Neuron (in vitro differentiated cells): ENCODE measurements around the gene PDZD2.
"Not testable (repeated sequence)": the region's sequence is repeated elsewhere in the genome, so short reads cannot be mapped to it uniquely, and the experiment has no call there.

Experiments used
- H2AFZ ChIP-seq: one replicate; pipeline ENCODE4 v1.6.1; 2013; ENCODE audit warnings: low read depth, mild to moderate bottlenecking, inconsistent platforms, low read length, moderate library complexity
- H3K27me3 ChIP-seq: one replicate; pipeline ENCODE4 v1.6.1; 2013; ENCODE audit warnings: low read length; ENCODE audit not compliant: insufficient read depth
- H3K36me3 ChIP-seq: one replicate; pipeline ENCODE4 v1.6.1; 2013; ENCODE audit warnings: low read length; ENCODE audit not compliant: insufficient read depth
- H3K4me1 ChIP-seq: one replicate; pipeline ENCODE4 v1.6.1; 2013; ENCODE audit warnings: low read length; ENCODE audit not compliant: insufficient read depth
- H3K4me3 ChIP-seq: 2 replicates; pipeline ENCODE4 v1.5.1; 2013; ENCODE audit warnings: mild to moderate bottlenecking, low read length, moderate library complexity
- H3K9me3 ChIP-seq: one replicate; pipeline ENCODE4 v1.6.1; 2013; ENCODE audit warnings: low read length

PDZD2 gene

DNA sequence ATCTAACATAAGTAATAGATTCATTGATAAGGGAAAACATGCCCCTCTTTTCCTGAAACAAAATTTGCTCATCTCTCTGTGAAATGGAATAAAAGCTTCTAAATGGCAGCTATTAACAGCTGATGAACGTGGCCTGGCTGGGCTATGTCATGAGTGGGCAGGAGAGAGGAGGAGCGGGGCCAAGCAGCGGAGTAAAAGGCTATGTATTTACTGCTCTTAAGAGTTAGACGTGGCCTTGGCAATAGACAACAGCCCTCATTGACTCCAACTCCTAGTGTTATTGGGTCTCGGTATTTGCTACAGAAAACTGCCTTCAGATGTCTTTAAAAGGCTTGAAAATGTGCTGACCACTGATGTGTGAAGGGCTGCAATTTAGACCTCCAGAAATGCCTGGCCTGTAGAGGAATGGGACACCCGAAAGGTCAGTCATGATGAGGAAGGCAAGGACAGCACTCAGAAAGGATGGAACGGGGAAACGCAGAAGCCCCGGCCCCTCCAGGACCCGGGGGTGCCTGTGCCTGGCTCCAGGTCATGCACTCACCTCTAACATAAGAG, 116.8 kb downstream of the PDZD2 start:
- H3K9me3 ChIP-seq: no peaks in the 10 kb centered on the region
- no peaks in the 10 kb centered on the region for H3K27me3 ChIP-seq
- H3K36me3 ChIP-seq: no peaks in the 10 kb centered on the region
- H3K4me3 ChIP-seq: no peak overlapping the region
- no peaks in the 10 kb centered on the region for H3K4me1 ChIP-seq
- no peak overlapping the region for H2AFZ ChIP-seq

DNA sequence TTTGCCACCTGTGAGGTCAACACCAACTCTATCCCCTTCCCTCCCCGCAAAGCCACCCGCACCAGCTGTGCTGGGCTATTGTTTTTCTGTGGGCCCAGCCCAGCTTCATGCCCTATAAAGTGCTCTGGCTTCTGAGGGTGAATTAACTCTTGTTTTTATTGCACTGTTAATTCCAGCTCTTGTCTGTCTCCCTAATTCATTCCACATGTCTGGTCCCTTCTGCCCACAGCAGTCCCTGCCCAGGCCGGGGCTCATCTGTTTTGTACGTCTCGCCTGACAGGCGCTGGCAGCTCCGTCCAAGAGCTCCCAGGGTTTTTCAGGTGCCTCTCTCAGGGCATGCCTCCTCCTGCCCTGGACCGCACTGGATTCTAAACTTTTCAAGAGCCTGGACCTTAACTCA, 118.9 kb downstream of the PDZD2 start:
- H3K4me1 ChIP-seq: no peaks in the 10 kb centered on the region

DNA sequence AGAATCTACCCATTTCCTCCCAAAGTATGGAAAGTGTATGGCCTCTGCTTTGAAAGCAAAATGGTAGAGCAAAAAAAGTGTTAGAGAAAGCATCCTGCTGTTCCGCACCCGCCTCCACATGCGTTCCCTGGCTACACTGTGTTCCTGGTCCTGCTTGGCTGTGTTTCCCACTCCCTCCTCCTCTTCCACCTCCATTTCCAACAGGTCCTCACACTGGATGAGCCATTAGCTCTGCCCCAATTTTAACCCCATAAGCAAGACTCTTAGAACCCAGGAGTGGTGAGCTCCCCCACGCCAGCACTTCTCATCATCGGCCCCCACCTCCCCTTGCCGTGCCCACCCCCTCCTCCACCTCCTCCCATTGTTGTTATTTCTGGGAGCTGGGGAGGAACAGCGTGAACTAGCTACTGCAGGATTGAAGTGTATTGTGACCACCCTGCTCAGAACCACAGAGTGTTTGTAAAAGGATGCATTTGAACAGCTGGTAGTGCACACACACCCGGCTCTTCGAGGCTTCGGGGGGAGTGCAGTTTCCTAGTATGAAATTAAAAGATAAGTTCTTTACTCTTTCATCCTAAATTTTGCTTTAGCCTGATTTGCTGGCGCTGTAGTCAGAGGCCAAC, 120.0 kb downstream of the PDZD2 start:
- H3K27me3 ChIP-seq: no peaks in the 10 kb centered on the region
- H2AFZ ChIP-seq: no peak overlapping the region
- H3K4me3 ChIP-seq: no peak overlapping the region
- H3K36me3 ChIP-seq: no peaks in the 10 kb centered on the region
- H3K9me3 ChIP-seq: no peaks in the 10 kb centered on the region
- no peaks in the 10 kb centered on the region for H3K4me1 ChIP-seq

More for the DNA sequence above, 118.9 kb downstream of the PDZD2 start:
- Histone ChIP-seq H3K4me3 (no peak overlapping the region), H3K36me3 (no peaks in the 10 kb centered on the region), H3K9me3 (no peaks in the 10 kb centered on the region), H2AFZ (no peak overlapping the region), H3K27me3 (no peaks in the 10 kb centered on the region)

DNA sequence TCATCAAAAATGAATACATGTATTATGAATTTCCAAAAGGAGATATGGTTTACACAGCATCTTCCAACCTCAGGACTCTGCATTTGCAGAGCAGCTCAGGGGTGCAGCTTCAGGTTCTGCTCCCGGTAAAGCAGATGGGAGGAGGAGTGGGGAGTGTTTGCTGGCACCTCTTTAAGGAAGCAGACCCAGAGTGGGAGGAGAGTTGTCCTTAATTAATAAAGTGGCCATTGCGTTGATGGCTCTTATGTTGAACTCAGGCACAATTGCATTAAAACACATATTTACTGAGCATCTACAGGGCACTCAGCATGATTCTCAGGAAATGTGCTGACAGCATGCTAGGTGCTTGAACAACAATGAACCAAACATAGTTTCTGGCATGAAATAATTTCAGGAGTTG, 121.0 kb downstream of the PDZD2 start:
- Histone ChIP-seq H2AFZ (no peak overlapping the region), H3K4me1 (no peaks in the 10 kb centered on the region), H3K36me3 (no peaks in the 10 kb centered on the region), H3K9me3 (no peaks in the 10 kb centered on the region), H3K27me3 (no peaks in the 10 kb centered on the region), H3K4me3 (no peak overlapping the region)

DNA sequence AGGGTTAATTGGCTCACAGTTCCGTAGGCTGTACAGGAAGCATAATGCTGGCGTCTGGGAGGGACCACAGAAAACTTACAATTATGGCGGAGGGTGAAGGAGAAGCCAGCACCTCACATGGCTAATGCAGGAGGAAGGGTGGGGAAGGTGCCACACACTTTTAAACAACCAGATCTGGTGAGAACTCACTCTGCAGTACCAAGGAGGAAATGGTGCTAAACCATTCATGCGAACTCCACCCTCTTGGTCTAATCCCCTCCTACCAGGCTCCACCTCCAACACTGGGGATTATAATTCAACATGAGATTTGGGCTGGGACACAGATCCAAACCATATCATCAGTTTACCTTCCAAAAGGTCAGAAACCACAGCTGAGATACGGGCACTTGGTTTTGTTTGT, 122.9 kb downstream of the PDZD2 start:
- Histone ChIP-seq H3K4me3 (no peak overlapping the region), H3K27me3 (no peaks in the 10 kb centered on the region), H3K36me3 (no peaks in the 10 kb centered on the region), H3K4me1 (no peaks in the 10 kb centered on the region), H2AFZ (no peak overlapping the region), H3K9me3 (no peaks in the 10 kb centered on the region)

DNA sequence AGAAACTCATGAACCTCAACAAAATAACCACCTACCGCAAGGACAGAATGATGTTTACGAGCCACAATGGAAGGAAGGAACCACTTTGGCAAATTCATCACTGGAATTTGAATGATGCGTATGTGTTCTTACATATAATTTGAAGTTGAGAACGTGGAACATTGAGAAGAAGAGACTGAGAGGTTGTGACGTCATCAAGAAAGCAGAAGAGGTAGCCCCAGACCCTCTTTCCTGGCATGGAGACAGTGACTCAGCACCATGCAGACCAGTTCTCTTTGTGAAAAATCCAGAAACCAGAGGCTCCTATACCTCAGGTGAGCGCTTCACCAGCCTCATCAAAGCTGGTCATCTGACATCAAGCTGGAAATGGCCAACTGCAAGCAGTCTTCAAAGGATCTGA, 124.5 kb downstream of the PDZD2 start:
- no peaks in the 10 kb centered on the region for H3K4me1 ChIP-seq
- no peak overlapping the region for H3K4me3 ChIP-seq
- no peaks in the 10 kb centered on the region for H3K9me3 ChIP-seq
- H2AFZ ChIP-seq: no peak overlapping the region
- no peaks in the 10 kb centered on the region for H3K36me3 ChIP-seq
- no peaks in the 10 kb centered on the region for H3K27me3 ChIP-seq

DNA sequence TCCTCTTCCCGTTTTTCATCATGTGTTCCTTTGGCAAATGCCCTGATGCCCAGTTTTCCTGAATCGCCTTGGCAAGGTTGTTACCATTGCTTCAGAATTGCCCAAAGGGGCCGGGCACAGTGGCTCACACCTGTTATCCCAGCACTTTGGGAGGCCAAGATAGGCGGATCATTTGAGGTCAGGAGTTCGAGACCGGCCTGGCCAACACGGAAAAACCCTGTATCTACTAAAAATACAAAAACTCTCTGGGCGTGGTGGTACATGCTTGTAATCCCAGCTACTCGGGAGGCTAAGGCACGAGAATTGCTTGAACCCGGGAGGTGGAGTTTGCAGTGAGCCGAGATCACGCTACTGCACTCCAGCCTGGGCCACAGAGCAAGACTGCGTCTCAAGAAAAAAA, 125.8 kb downstream of the PDZD2 start:
- H2AFZ ChIP-seq, H3K9me3 ChIP-seq, H3K27me3 ChIP-seq, H3K4me1 ChIP-seq, H3K36me3 ChIP-seq, H3K4me3 ChIP-seq: not testable (repeated sequence)

DNA sequence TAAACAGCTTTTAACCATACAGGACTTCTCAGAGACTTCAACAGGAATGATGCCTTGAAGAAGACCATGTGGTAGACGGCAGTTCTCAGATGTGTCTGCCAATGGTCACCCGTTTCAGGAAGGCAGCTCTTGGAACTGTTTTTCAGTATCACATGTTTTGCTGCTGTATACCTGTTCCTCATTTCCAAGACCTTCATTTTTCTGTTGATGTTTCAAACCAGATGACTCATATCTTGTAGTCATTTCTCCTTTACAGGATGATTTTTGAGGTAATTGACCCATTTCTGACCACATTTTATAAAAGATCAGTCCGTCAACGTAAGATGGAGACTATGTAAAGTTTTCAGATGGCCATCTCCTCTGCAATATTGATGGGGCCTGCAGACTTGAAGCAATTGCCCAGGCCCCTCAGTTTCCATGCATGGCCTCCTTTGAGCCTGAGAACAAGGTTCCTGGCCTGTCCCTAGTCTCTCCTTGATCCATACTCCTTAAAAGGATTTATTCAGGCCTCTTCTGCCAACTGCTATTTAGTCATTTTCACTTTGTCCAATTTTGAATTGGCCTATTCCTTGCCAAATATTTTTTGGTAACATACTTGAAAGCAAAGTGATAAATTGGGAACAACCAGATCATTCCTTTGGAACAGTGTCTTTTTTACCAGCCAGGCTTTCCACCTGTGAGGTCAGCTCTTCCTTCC, 128.6 kb downstream of the PDZD2 start:
- Histone ChIP-seq H3K27me3 (no peaks in the 10 kb centered on the region), H3K36me3 (no peaks in the 10 kb centered on the region)

DNA sequence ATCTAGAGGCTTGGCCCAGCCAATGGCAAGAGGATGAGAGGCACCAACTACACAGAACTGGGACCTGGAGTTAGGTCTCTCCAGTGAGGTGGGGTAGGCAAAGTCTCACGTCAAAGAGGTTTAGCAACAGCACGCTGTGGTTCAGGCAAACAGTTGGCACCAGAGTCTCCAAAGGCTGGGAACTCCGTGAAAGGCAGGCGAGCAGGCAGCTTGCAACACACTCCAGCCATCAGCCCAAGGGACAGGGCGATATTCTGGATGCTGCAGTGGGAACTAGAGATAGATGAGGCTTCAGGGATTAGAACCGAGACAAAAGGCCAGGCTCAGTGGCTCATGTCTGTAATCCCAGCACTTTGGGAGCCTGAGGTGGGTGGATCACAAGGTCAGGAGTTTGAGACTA, 129.1 kb downstream of the PDZD2 start:
- Histone ChIP-seq H3K27me3 (no peaks in the 10 kb centered on the region), H3K4me1 (peaks cover 9% of the 10 kb centered on the region), H2AFZ (no peak overlapping the region), H3K36me3 (no peaks in the 10 kb centered on the region), H3K4me3 (no peak overlapping the region), H3K9me3 (no peaks in the 10 kb centered on the region)

More for the DNA sequence above, 128.6 kb downstream of the PDZD2 start:
- Histone ChIP-seq H3K9me3 (no peaks in the 10 kb centered on the region), H3K4me1 (peaks cover 9% of the 10 kb centered on the region), H3K4me3 (no peak overlapping the region), H2AFZ (no peak overlapping the region)

DNA sequence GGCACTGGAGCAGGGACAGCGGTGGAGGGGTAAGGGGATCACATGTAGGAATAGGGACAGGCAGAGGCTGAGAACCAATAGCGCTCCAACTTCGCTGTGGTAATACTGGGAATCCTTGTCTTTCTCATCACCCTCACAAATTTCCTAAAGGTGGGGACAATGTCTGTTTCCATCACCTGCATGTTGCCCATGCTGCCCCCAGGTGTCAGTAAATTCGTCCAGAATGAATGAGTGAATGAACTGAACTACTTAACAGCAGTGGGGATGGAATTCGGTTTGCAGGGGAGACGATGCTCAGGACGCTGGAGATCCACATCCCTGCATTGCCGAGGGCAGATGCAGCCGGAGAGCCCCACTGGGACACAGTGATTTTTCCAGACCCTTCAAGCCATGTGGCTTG, 129.9 kb downstream of the PDZD2 start:
- Histone ChIP-seq H3K4me3 (no peak overlapping the region), H2AFZ (no peak overlapping the region), H3K9me3 (no peaks in the 10 kb centered on the region), H3K4me1 (peaks cover 9% of the 10 kb centered on the region), H3K36me3 (no peaks in the 10 kb centered on the region), H3K27me3 (no peaks in the 10 kb centered on the region)

DNA sequence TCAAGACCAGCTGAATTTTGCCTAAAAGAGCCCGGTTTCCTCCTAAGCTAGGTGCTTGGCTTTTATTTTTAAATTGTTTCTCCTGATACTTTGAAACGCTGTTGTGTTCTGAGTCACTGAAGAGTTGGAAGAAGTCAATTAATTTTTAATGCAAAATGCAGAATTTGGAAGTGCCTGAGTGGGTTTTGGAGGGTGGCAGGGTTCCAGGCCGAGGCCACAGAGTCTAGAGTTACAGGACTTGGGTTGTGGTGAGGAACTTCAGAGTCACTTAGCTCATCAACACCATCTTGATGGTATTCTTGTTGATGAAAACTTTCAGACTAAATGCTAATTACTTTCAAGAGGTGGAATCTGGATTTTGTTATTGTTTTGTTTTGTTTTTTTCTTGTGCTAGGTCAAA, 130.6 kb downstream of the PDZD2 start:
- H3K4me3 ChIP-seq: no peak overlapping the region
- H3K27me3 ChIP-seq: no peaks in the 10 kb centered on the region
- no peaks in the 10 kb centered on the region for H3K36me3 ChIP-seq
- H2AFZ ChIP-seq: no peak overlapping the region
- H3K4me1 ChIP-seq: peaks cover 9% of the 10 kb centered on the region
- no peaks in the 10 kb centered on the region for H3K9me3 ChIP-seq

DNA sequence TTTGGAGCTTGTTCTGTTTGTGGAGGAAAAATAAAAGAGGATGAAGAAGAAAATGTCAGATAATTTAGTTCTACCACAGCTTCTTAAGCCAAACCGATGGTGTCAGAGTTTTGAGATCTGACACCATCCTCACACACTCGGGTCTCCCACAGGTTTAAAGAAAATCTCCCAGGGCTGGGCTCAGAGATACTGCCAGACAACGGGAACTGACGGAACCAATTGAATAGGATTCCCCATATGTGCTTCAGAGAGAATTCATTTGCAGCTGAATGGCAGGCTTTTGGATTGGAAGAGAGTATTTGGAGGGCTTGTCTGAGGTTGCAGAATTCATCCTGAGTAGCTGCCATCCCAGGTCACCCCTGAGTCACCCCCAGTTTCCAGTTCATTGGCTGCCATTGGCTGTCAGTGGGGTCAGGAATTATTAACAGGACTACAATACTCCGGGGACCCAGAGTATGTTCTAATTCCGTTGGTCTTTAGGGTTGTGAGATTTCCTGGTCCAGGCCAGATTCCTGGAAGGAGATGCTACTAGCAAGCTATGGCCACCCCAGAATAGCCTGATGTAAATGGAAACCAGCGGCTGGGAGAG, 131.3 kb downstream of the PDZD2 start:
- Histone ChIP-seq H3K9me3 (no peaks in the 10 kb centered on the region), H3K36me3 (no peaks in the 10 kb centered on the region), H3K27me3 (no peaks in the 10 kb centered on the region), H2AFZ (no peak overlapping the region), H3K4me3 (no peak overlapping the region), H3K4me1 (peaks cover 9% of the 10 kb centered on the region)

DNA sequence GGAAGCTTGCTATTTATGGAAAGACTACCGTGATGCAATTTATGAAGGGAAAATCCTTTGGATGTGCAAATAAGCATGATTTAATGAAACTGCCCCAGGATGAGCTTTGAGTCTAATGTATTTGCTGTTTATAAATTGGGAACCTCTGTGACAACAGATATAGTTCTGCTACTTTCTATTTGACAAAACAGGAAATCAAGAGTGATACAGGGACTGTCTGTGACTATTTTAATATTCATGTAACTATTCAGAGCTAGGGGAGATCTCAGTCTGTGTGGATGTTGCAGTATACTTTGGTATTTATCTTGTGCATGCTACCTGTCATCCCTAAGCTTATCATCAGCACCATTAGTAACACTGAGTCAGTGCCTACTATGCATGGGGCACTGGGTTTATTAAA, 132.1 kb downstream of the PDZD2 start:
- no peak overlapping the region for H3K4me3 ChIP-seq
- peaks cover 9% of the 10 kb centered on the region for H3K4me1 ChIP-seq
- no peak overlapping the region for H2AFZ ChIP-seq
- no peaks in the 10 kb centered on the region for H3K27me3 ChIP-seq
- no peaks in the 10 kb centered on the region for H3K36me3 ChIP-seq
- no peaks in the 10 kb centered on the region for H3K9me3 ChIP-seq
